Activated effector memory CD4-positive, alpha-beta T cell treated with Interleukin-2 at 50 U/mL for 16 hours (primary cell): ENCODE results near the gene MYLK.

Experiments
- DNase-seq: peaks from one replicate; pipeline ENCODE4 v3.0.0-alpha.2; 2020

MYLK gene

DNA sequence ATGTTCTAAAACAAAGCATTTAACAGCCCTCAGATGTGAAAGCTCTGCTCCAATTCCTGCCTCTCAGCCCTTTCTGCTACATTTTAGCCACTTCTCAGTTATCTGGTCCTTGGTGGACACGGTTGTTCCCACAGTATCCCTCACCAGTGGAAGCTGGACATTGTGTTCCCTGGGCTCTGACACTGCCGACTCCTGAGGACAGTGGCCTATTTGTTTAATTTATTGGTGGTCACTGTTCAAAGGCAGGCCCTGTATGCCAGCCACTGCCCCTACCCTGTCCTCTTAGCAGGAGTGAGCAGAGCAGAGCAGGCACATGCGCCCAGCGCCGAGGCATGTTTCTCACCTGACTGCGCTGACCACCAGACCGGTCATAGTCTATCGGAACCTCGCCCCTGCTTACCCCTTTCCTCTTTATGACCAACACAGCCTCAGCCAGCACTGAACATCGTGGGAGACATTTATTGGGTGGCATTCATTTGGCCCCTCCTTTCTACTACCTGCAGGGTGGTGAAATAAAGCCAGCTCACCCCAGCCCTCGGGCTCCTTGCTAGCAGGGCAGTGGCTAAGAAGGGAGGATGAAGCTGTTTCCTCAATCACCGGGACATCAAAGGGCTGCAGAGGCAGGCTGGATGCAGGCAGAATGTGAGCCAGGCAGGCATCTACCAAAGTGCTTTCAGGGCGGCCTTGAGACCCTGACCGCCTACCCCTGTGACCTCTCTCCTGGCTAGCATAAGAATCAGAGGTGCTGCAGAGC lies 245.0 kb downstream of the MYLK start:
- DNase-seq: no peak

DNA sequence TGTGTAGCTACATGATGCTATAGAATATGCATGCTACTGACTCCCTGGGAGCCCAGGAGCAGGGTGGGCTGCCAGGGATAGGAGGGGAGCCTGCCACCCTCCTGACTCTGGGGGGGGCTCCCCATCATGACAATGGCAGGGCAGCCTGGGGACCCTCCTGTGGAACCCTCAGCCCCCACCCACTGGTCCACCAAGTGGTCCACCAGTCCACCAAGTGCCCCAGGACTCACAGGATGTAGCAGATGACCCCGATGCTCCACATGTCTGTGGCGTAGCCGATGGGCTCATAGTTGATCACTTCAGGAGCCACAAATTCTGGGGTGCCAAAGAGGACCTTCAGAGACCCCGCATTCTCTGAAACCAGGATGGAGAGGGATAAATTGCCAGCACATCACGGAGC lies 246.3 kb downstream of the MYLK start:
- no peak for DNase-seq

DNA sequence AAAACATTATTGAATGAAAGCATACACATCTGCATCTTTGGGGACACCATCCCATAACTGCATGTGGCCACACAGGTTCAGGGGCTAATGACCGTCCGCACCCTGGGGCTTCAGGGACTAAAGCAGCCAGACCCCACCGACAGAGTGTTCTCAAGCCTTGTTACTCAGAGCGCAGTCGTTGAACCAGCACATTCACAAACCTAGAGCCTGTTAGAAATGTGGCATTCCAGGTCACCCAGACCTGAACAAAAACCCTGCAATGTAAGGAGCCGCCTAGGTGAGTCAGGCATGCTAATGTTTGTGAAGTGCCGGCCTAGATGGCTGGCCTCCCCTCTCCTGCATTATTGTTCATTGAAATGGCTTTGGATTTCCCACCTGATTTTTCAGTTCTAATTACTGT lies 247.0 kb downstream of the MYLK start:
- DNase-seq: no peak

DNA sequence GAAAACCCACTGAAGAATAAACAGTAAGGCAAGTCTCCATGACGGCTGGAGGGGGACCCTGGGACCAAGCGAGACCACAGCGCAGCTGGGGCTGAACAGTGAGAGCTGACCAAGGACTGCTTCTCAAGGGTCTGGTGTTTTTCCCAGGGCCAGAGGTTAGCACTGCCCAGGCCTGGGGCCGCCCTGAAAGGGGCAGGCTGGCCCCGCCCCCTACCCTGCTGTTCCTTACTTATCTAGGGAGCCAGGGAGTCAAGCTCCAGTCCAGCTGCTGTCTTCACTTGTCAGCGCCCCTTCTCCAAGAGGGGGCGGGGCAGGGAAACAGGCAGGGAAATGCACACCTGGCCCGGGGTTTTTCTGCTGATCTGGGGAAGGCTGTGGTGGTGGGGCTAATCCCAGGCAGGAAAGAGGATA lies 247.7 kb downstream of the MYLK start:
- DNase-seq: no peak

DNA sequence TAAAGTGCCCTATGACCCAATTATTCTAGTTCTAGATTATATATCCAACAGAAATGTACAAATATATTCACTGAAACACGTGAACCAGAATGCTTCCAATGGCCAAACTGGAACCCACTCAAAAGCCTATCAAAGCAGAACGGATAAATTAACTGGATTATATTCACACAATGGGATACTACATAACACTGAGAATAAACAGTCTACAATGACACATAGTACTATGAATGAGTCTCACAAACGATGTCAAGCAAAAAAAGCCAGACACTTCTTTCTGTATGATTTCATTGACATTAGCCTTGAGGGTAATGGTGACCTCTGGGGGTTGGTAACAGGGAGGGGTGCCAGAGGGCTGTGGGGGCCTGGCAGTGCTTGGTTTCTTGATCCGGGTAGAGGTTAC lies 248.4 kb downstream of the MYLK start:
- no peak for DNase-seq

DNA sequence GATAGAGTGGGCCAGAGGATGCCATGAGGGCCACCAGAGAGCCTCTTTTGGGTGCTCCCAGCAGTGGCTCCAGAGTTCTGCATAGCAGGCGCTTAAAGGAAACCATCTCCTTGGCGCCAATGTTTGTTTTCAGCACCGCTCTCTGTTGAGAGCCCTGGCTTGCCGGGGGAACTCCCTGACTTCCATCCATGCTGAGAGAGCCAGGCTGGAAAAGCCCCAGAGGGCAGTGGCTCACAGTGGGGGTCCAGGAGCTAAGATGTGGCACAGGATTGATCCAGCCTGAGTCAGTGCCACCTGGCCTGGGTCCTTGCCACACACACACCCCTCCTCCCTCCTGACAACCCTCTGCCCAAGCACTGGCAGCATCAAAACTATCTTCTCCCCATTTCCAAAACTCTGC lies 248.9 kb downstream of the MYLK start:
- DNase-seq: no peak

DNA sequence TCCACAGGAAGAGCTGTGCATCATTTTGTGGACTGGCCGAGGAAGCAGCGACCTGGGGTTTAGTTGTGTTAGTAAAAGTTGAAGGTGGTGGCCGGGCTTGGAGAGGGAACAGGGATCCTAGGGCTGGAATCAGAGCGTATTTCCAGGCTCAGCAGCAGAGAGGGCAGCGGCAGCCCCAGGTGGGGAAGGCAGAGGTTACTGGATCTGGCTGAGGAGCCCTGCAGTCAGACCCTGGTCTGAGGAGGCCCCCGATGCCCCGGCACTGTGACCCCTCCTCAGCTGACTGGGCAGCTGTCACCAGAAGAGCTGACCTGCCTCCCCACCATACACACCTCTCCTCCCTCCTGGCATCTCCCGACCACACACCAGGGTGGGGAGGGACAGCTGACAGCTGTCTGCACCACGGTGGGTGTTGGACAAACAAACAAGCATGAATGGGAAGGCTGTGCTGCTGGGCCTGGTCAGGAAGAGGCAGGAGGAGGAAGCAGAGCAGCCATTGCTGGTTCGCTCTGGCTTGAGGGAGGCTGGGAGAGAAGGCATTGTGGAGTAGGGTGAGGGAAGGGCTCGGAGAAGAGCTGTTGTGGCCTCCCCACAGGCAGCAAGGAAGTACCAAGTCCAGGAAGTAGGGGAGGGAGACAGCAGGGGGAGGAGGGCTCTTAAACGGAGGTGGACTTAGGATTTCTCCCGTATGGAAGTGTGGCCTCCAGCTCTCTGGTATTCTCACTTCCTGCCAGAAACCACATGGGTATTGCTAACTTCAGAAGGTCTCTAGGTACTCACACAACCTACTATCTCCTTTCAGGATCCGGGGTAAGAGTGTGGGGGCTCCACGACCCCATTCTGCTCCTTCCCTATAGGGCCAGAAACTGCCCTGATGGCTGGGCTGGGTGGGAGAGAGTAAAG lies 249.7 kb downstream of the MYLK start:
- no peak for DNase-seq

DNA sequence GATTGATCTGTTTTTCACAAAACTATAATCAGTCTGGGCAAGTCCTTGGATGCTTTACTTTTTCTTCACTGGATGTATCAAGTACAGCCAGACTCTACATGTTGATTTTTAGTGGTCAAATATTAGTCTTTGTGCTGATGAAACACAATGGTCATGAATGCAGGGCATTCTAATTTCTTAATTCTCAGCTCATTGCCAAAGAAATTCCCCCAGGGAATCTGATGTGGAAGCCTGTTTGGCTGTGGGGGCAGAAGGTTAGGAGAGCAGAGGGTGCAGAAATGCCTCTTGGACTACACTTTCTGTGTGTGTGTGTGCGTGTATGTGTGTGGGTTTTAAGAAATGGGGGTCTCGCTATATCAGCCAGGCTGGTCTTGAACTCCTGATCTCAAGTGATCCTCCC lies 250.6 kb downstream of the MYLK start:
- DNase-seq: no peak

DNA sequence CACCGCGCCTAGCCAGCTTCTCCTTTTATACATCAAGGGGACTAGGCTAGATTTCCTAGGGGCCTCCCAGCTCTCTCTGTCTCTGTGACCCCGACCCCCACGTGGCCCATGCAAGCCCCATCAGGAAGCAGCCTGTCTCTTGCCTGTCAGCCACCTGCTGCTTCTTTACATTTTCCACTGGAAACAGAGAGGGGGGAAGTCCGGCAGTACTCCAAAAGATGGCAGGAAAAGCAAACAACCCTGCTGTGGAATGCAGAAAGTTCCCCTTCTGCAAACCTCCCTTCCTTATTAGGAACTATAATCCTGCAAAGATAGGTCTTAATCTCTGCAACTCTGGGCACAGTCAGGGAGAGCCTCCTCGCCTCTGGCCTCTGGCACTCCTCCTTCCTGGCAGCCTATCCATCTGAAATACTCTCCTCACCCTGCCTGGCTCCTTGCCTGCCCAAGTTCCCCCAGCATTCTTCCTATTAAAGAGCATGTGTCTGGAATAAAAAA lies 251.9 kb downstream of the MYLK start:
- DNase-seq: no peak

DNA sequence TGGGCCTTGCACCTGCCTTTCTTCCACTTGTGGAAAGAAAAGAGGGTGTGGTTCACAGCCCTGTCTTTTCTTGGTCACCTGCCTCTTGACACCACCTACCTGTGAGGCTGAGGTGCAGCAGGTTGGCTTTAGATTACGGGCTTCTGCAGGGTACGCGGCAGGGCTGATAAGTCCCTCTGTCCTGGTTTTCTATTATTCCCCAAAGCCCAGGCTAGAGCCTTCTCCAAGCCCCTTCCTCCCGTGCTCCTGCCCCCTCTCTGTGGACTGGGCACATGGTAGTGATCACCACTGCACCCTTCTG lies 254.4 kb downstream of the MYLK start:
- DNase-seq: no peak

DNA sequence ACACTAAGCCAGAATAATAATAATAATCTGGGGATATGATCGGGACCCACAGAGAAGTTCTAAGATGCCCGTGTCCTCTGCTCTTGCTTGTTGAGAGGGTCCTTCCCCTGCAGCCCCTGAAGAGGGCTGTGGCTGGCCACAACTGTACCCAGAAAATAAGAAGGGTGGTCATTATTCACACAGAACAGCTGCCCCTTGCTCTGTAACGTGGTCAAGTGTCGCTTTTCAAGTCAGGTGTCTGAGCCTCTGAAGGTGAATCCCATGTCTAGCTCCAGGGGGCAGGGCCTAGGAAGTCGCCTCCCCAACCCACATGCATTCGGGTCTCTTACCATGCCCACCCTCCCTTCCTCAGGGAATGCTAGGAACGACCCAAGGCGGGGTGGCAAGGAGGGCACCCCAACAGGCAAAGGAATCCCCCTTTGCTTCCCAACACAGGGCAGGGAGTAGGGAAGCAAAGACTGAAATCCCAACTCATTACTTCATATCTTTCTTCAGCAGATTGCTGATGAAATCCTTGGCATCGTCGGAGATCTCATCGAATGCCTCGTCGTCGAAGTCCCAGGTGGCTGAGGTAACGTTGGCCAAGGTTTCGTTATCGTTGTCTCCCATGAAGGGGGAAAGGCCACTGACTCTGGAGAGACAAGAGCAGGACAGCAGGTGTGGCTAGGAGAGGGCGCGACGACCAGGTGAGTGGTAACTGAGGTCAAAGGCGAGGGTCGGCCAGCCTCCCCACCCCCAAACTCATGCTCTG lies 255.0 kb downstream of the MYLK start:
- no peak for DNase-seq

DNA sequence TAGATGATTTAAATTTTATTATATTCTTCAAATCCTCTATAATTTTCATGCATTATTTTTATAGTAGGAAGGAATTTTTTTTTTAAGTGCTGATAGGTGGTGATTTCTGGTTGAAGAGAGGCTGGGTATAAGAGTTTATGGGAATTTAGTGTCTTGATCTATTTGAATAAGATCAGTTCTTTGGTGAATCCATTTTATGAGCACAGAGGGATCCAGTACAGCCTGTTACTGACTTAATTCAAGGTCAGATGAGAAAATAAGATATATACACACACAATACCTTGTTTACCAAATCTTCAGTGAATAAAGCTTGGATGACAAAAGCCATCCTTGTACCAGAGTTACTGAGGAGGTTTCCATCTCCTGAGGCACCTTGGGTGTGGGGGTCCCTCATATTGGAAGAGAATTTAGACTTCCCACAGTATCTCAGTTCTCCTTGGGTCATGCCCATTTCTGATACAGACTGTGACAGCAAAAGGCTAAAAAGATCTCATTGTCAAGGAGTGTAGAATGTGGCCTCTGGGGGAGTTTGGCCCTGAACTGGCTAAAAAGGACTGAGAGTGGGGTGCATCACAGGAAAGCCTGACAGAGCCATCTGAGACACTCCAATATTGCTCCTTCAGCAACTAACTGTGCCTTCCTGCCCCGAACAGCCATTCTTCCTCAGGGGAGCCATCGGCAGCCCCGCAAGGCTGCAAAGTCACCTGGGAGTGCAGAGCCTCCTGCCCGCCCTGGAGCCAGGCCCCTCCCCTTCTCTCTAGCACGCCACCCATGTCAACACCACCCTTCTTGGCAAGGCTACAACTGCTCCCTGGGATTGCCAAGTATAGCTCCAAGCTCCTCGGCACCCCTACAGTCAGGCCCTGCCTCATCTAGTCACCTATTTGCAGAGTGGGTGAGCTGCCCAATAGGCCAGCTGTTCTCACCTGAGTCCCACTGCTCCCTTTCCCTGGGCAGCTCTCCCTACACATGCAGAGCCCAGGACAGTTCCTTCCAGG lies 256.2 kb downstream of the MYLK start:
- DNase-seq: no peak

DNA sequence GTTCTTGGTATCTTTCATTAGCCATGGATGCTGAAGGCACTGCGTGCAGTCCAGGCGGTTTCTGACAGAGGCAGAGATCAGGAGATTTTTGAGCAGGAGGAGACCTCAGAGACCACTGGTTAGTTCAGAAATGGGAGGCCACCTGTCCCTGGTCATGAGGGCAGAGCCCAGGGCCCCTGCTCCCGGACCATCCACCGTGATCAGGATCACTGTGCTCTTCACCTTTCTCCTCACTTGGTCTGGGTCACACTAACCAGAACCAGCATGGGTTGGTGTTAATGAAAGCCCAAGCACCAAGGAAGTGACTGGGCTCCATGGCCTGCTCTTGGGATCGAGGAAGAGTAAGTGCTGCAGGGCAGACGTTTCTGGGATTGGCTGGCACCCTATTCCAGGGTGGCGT lies 257.3 kb downstream of the MYLK start:
- no peak for DNase-seq

DNA sequence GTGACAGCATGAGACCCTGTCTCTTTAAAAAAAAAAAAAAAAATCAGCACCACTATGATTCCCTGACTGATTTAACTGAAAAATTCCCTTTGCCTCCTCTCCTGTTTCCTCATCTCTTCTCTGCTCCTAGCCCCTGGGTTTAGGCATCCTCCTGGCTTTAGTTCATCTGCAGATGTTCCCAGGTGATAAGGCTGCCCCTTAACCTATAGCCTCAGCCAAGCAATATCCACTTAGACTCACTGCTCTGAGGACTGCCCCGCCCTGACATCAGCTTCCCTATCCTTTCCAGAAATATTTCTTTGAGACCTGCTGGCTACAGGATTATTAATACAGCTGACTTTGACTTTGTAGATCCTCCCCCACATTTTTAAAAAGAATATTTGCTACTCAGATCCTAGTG lies 259.8 kb downstream of the MYLK start:
- DNase-seq: no peak

DNA sequence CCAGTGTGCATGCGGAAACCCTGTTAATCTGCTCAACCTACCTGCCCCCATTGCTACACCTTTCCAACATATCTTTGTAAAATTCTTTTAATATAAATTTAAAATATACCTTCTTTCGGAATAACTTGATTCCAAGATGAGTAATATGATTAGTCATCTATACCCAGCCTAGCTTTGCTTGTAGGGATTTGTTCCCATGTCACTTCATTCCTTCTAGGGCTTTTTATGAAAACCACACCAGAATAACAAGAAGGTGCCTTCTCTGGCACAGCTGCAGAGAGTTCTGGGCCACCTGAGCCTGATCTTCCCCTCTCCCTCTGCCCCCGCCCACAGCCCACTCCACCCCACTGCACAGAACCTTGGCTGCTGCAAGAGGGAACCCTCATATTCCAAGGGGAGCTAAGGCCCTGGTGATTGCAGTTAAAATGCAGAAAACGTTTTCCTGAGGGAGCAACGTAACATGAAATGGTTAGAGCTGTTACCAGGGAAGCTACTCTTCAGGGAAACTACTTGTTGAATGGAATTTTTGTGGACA lies 260.7 kb downstream of the MYLK start:
- DNase-seq: no peak

DNA sequence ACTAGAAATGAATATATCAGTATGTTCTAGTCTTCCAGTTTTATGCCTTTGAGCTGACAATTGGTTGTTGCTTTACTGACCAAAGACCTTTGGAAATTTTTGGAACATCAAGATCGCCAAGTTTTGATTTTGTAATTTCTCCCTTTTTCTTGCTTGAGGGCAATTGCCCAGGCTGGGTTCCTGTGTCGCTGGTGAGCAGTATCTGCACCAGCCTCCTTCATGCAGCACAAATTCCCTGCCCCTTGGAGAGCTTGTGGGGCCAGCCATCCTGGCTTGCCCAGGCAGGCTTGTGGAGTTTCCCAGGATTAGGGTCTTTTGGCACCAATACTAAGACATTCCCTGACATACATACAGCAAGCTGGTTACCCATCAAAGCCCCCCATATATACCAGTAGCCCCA lies 261.4 kb downstream of the MYLK start:
- no peak for DNase-seq

DNA sequence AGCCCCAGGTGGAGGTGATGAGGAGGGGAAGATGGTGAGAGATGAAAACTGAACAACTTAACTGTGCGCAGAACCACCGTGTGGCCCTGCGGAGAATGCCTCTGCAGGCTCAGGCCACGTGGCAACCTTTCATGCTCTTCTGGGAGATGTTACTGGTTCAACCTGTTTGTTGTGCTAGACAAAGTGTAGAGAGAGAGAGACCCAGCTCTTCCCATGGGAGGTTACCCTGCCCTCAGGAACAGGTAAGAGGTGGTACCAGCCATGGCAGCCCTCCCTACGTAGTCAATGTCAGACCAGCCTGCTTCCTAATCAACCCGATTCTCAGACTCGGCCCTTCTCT lies 262.3 kb downstream of the MYLK start:
- no peak for DNase-seq

DNA sequence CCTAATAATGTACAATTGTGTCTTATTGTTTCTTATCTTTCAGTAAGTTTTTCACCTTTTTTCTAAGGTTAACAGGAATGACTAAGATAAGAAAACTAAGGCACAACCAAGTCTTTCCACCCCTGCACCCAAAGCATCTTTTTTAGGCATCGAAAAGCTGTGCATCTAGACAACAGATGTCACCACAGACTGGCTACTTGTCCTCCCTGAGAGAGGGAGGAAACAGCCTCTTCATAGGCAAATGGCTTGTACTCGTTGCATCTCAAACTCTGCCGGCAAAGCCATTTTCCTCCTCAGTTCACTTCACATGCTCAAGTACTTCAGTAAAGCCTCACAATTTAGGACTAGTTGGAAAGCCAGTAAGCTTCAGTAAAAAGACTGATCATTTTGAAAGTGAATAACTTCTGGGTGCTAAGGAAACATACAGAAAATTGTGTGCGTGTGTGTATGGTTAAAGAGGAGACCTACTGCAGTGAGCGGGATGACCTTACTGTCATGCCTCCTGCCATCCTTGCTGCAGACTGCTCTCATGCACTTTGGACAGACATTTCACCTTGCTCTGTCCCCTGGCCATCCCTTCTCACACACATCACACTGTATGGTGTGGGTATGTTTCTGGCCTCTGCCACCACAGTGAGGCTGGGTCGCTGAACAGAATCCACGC lies 262.8 kb downstream of the MYLK start:
- DNase-seq: no peak

DNA sequence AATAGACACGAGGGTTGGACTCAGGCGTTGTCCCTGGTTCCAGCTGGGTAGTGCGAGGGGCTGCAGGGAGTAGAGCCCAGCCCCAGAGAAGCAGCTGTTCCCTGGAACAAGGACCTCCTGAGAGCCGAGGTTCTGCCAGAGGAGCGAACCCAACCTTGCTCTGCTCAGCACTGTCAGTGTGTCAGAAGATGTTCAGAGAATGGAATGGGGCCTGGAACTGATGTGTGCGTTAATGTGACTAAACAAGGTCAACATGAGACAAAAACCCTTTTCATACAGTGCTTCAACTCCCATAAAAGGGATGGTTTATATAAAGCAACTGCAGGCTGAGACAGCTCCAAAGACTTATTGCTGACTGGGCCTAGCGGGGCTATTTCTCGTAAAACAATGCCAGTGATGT lies 263.8 kb downstream of the MYLK start:
- DNase-seq: no peak

DNA sequence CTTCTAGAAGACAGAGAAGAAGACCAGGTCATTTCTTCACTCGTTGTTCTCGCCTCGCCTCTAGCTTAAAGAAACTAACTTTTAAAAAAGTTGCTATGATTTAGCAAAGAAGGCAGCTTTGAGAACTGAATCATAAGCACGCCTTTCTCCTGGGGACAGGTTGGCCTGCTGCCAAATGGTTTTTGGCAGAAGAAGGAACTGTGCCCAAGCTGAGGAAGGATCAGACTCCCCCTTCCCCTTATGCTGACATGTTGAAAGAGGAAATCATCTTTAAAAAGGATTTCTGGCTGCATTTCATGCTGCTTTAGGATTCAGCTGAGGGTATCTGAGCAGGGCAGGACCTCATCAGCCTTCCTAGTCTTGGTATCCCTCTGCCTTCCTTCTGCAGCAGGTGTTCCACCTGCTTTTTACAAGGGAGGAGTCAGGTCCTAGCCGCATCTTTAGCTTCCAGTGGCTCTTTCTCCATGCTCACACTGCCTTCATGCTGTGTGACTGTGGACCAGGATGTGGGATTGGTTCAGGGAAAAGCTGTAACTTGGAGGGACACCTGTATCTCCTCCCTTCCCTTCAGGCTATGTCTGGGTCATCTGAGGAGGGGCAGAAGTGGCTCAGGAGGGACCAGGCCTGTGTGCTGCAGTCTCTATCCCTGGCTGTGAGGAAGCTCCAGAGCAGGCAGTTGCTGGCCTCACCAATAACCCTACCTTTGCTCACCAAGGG lies 265.2 kb downstream of the MYLK start:
- DNase-seq: no peak
